Ectodermal cell (in vitro differentiated cells): ENCODE results near the gene CABP4.

Source experiments
- H3K27ac ChIP-seq: 2 replicates; pipeline ENCODE4 v1.7.0; 2013; ENCODE audit warnings: mild to moderate bottlenecking, low read depth, low read length; ENCODE audit not compliant: insufficient read depth, poor library complexity, severe bottlenecking
- H3K27me3 ChIP-seq: 2 replicates; pipeline ENCODE4 v1.7.0; 2013; ENCODE audit warnings: mild to moderate bottlenecking, low read length; ENCODE audit not compliant: insufficient read depth, control insufficient read depth, poor library complexity, severe bottlenecking
- H3K36me3 ChIP-seq: one replicate; pipeline ENCODE4 v1.7.0; 2013; ENCODE audit warnings: low read length; ENCODE audit not compliant: control insufficient read depth, insufficient read depth
- H3K4me1 ChIP-seq: one replicate; pipeline ENCODE4 v1.7.0; 2013; ENCODE audit warnings: low read length; ENCODE audit not compliant: control insufficient read depth, insufficient read depth
- H3K4me3 ChIP-seq: 2 replicates; pipeline ENCODE4 v1.7.0; 2013; ENCODE audit warnings: low read depth, low read length, control low read depth; ENCODE audit not compliant: insufficient read depth
- H3K9me3 ChIP-seq: 2 replicates; pipeline ENCODE4 v1.7.0; 2013; ENCODE audit warnings: mild to moderate bottlenecking, low read length, moderate library complexity; ENCODE audit not compliant: control insufficient read depth
- WGBS, 2 experiments: methylation state at CpG; one replicate each; pipeline ENCODE4 v1.1.7; 2013; ENCODE audit warnings: missing lambda C conversion rate in 2 of 2; 5-methylcytosine and 5-hydroxymethylcytosine counted together

Gene CABP4

DNA sequence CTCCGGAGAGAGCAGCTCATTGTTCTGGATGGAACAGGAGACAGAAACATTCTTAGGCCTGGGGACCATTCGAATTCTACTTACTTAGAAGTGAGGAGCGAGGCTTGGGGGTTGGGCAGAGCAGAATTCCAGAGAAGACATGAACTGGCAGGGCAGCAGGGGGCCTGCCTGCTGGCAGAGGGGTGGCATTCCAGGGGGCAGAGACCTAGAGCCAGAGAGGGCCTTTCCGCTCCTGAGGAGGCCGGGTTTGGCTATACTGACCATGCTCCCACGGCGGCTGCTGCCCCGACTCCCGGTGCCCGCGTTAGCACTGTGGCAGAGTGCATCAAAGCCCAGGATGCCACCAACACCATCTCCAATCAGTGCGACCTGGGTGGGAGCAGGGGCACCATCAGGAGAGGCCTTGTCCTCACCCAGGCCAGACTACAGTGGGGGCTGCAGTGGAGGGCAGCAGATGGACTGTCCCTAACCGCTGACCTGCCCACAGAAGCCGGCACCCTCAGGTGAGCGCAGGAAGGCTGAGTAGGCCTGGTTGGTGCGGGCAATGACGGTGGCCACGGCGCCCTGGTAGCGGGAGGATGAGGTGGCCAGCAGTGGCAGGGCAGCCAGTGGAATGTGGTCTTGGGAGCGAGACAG is 42.6 kb downstream of the CABP4 start:
- H3K9me3 ChIP-seq = no peaks in the 10 kb centered on the region
- H3K27me3 ChIP-seq = no peaks in the 10 kb centered on the region
- H3K4me3 ChIP-seq = no peak overlapping the region
- H3K27ac ChIP-seq = no peak overlapping the region
- 93 to 95% methylated on average over 21 of the region's 21 CpGs for WGBS, 2 experiments
- H3K4me1 ChIP-seq = no peaks in the 10 kb centered on the region
- peaks cover 5% of the 10 kb centered on the region for H3K36me3 ChIP-seq

DNA sequence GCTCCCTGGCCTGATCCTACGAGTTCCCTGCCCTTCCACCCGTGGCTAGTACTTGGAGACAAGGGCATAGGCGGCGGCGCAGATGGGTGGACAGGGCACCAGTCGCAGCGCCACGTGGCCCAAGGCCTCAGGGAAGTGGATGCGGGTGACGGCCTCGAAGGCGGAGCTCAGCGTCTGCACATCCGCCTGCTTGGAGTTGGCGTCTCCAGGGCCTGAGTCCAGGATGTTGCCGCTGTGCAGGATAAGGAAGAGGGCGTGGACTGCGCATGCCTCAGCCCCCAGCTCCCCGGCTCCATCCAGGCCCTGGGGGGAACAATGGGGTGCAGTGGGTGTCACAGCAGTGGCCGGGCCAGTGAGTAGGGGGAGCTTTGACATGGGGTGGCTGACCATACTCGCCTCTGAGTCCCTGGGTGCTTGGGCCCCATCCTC is 43.4 kb downstream of the CABP4 start:
- Histone ChIP-seq H3K27me3 (peaks cover 7% of the 10 kb centered on the region), H3K4me1 (peaks cover 7% of the 10 kb centered on the region), H3K4me3 (no peak overlapping the region), H3K36me3 (no peaks in the 10 kb centered on the region), H3K27ac (no peak overlapping the region), H3K9me3 (no peaks in the 10 kb centered on the region)
- 92 to 93% methylated on average over 21 of the region's 21 CpGs for WGBS, 2 experiments

DNA sequence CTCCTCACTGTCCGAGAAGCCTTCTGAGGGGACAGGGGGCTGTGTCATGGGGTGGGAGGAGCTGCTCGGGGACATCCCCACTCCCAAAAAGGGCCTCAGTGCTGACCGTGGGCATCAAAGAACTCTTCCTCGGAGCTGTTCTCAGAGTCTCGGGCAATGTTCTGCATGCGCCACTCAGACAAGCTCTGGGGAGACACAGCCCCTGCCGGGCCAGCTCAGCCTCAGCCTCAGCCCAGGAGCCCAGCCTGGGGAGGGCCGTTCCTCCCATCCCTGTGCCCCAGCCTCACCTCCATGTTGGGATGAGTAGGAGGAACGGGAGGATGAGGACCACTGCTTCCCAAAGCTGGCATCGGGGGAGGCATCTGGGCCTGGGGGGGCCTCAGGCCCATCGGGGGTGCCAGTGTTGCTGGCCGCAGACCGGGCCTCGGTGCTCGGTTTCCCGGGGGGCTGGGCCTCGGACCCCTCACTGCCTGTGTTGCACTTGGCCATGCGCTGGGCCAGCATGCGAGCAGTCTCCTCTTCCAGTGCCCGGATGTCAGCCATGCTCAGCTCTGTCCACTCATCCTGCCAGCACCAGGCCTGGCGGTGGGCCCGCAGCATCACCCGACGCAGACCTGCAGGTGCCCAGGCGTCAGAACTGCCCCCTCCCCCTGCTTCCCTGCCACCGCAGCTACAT is 44.8 kb downstream of the CABP4 start:
- H3K9me3 ChIP-seq = no peaks in the 10 kb centered on the region
- no peak overlapping the region for H3K4me3 ChIP-seq
- no peaks in the 10 kb centered on the region for H3K36me3 ChIP-seq
- peaks cover 11% of the 10 kb centered on the region for H3K4me1 ChIP-seq
- WGBS, 2 experiments = 95% methylated on average over 26 of the region's 26 CpGs
- no peak overlapping the region for H3K27ac ChIP-seq
- H3K27me3 ChIP-seq = peaks cover 12% of the 10 kb centered on the region

DNA sequence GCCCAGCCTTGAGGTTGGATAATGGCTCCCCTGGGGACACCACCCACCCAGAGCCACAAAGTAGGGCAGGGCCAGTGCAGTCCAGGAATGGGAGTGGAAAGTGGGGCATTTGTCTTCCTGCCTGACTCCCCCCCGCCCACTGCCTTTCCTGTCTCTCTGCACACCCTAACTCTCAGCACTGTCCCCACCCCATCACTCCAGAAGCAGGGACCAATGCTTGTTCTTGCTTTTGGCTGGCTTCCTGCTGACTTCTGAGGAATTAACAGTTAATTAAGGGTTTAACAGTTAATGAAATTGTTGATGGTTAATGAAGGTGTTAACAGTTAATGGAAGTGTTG is 45.3 kb downstream of the CABP4 start:
- no peaks in the 10 kb centered on the region for H3K36me3 ChIP-seq
- peaks cover 12% of the 10 kb centered on the region for H3K27me3 ChIP-seq
- 92 to 93% methylated on average over 1 of the region's 1 CpG for WGBS, 2 experiments
- H3K9me3 ChIP-seq = no peaks in the 10 kb centered on the region
- H3K4me3 ChIP-seq = no peak overlapping the region
- peaks cover 11% of the 10 kb centered on the region for H3K4me1 ChIP-seq
- H3K27ac ChIP-seq = no peak overlapping the region

DNA sequence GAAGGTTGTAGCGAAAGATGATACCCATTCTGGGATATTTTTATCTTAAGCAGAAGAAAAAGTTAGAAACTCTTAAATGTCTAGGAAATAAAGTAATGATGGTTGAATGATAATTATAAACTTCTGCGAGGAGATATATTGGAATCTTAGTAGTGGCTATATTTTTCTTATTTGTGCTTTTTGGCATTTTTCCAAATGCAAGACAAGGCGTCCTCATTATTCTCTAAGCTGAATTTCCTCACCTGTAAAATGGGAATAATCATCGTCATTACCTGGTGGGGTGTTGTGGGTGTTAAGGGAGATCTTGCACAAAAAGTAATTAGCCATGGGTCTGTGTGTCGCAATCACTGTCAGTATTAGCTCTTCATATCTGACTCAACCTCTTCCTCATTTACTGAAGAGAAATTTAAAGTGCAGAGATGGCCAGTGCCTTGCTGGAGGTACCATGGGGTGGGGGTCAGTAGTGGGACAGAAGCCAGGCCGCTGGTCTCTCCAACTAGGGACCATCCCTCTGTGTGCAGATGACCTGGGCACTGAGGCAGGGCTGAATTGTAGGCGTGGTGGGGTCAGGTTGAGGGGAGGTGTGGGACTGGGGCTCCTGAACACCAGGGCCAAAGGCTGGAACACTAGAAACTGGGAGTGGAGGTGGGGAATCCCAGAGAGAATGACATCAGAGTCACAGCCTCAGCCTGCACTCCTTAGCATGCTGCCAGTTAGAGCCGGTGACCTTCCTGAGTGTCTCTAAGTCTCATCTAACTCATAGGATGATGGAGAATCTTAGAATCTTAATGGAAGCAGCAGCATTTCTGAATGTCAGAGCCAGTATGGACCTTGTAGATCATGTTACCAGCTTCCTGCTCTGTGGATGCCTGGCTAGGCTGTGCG is 45.9 kb downstream of the CABP4 start:
- Histone ChIP-seq H3K4me3 (no peak overlapping the region), H3K27me3 (peaks cover 12% of the 10 kb centered on the region), H3K9me3 (no peaks in the 10 kb centered on the region), H3K36me3 (no peaks in the 10 kb centered on the region), H3K4me1 (peaks cover 17% of the 10 kb centered on the region), H3K27ac (no peak overlapping the region)
- 93 to 94% methylated on average over 9 of the region's 9 CpGs for WGBS, 2 experiments

DNA sequence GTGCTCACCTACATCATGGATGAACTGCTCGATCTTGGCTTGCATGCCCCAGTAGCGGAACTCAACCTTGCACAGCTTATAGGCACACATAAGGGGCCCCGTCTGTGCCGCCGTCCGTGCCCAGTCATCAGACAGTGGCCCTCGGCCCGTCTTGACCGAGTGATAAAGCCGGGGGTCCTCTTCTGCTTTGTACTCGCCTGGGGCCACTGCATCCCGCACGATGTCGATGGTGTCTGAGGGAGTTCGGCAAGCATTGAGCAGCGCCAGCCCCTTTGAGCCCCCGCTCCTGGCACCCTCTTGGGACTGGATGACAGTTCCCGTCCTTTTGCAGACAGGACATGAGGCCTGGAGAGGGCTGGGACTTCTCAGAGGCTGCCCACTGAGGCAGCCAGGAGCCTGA is 46.7 kb downstream of the CABP4 start:
- no peaks in the 10 kb centered on the region for H3K9me3 ChIP-seq

DNA sequence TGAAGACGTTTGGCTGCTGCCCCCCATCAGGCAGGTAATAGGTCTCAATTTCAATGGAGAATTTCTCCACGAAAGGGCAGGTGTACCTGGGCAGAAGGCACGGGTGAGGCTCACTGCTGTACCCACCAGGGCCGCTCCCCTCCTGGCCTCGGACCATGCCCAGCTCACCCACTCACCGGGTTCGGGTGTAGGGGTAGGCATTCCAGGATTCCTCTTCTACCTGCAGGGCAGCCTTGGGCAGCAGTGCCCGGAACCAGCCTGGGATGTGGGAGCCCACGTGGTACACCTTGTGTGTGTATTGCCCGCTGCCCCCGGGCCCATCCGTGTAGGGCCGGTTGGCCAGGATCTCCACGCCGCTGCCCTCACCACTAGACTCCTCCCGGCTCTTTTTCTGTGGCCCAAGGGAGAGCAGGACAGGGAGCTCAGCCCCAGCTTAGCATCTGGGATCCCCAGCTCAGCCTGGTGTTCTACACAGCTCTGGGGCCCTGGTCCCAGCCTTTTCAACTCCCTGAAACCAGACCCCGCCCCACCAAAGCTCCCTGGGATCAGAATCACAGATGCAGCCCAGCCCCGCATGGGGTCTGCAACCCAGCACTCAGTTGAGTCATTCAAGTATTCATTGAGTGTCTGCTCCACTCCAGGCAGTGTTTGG is 47.3 kb downstream of the CABP4 start:
- H3K36me3 ChIP-seq = no peaks in the 10 kb centered on the region
- H3K4me3 ChIP-seq = no peak overlapping the region
- peaks cover 12% of the 10 kb centered on the region for H3K27me3 ChIP-seq
- no peaks in the 10 kb centered on the region for H3K9me3 ChIP-seq
- H3K27ac ChIP-seq = no peak overlapping the region
- WGBS, 2 experiments = 94 to 95% methylated on average over 18 of the region's 18 CpGs
- H3K4me1 ChIP-seq = peaks cover 22% of the 10 kb centered on the region

More for the DNA sequence above, 46.7 kb downstream of the CABP4 start:
- no peak overlapping the region for H3K27ac ChIP-seq
- WGBS, 2 experiments = 96% methylated on average over 18 of the region's 18 CpGs
- H3K4me3 ChIP-seq = no peak overlapping the region
- no peaks in the 10 kb centered on the region for H3K36me3 ChIP-seq
- H3K27me3 ChIP-seq = peaks cover 12% of the 10 kb centered on the region
- peaks cover 17% of the 10 kb centered on the region for H3K4me1 ChIP-seq

DNA sequence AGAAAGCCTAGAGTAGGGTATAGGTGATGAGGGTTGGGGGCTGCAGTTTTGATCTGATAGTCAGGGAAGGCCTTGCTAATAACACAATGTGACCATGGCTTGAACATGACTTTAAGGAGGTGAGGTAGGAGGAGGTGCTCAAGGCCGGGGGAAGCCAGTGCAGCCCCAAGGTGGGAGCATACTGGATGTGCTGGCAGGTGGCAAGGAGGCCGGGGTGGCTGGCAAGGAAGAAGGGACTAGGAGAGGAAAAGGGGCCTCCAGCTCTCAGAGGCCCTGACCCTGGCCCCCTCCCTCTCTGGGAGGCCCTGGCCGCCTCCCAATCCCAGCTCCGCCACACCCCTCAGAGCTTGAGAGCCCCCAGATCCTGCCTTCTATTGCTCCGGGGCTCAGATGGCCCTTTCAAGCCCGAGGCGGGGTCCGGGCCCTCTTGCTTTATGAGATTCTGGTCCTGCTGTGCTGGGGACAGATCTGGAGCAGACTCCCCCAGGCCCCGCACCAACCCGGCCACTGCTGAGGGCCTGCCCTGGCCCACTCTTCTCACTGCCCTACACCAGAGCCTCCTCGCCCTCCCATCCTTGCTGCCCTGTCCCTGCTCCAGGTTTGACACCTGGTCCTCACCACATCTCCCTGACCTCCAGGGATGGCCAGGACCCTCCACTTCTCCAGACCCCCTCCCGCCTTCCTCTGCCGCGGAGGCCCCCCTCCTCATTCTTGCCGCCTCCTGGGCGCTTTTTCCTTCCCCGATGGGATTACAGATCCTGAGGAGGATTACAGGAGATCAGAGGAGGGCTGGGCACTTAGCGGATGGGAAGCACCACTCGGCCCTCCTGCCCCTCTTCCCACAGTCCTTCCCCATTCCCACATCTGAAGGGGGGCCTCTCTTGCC is 48.2 kb downstream of the CABP4 start:
- peak overlapping the region; percentile 77 for H3K4me3 ChIP-seq
- peaks cover 12% of the 10 kb centered on the region for H3K27me3 ChIP-seq
- WGBS, 2 experiments = 57 to 65% methylated on average over 19 of the region's 19 CpGs
- no peaks in the 10 kb centered on the region for H3K36me3 ChIP-seq
- H3K27ac ChIP-seq = no peak overlapping the region
- H3K4me1 ChIP-seq = peaks cover 23% of the 10 kb centered on the region
- H3K9me3 ChIP-seq = no peaks in the 10 kb centered on the region
